Esophagus muscularis mucosa (tissue), 4 donors: Measurements from ENCODE around the gene SMR3B. TPM values are rescaled to one million over a fixed set of nuclear protein-coding genes. Genes with fewer than 3 reads are reported as not detected.

ENCODE experiments used
- DNase-seq: peaks from one replicate; pipeline ENCODE4 v3.0.0-alpha.2; 2017; ENCODE audit errors: extremely low spot score
- H3K27ac ChIP-seq, 4 donors: fragments of 200-600 bp; sonication (generic); replicated peaks in 1 of 4; 1 replicate in 3 of 4; 2 replicates in 1 of 4; pipeline ENCODE4 v1.5.1; 2016 to 2019; ENCODE audit warnings: mild to moderate bottlenecking in 1 of 4
- H3K27me3 ChIP-seq, 4 donors: fragments of 200-600 bp; sonication (generic); one replicate each; pipeline versions ENCODE4 v1.5.1 to v1.6.0; 2016 to 2019
- H3K36me3 ChIP-seq, 4 donors: fragments of 200-600 bp; sonication (generic); one replicate each; pipeline ENCODE4 v1.5.1; 2016 to 2019
- H3K4me1 ChIP-seq, 4 donors: fragments of 200-600 bp; sonication (generic); one replicate each; pipeline ENCODE4 v1.5.1; 2016 to 2019
- H3K4me3 ChIP-seq, 4 donors: fragments of 200-600 bp; sonication (generic); 1 replicate in 2 of 4; 2 replicates in 2 of 4; pipeline ENCODE4 v1.5.1; 2016 to 2019; ENCODE audit warnings: mild to moderate bottlenecking in 4 of 4, moderate library complexity in 1 of 4
- H3K9me3 ChIP-seq, 4 donors: fragments of 200-600 bp; sonication (generic); 1 replicate in 3 of 4; 2 replicates in 1 of 4; pipeline ENCODE4 v1.5.1; 2016 to 2019
- CTCF ChIP-seq, 3 experiments: fragments of 200-600 bp in 2 of 3; fragments of 450-650 bp in 1 of 3; sonication (generic) in 2 of 3; IDR thresholded peaks; one replicate each; pipeline ENCODE4 v1.5.1; 2017 to 2019; ENCODE audit warnings: antibody characterized with exemption in 3 of 3, mild to moderate bottlenecking in 2 of 3, moderate library complexity in 1 of 3
- EP300 ChIP-seq: sonication (generic); formaldehyde crosslinking; IDR thresholded peaks from one replicate; pipeline ENCODE4 v1.6.1; 2017; ENCODE audit warnings: antibody characterized with exemption
- POLR2A ChIP-seq: fragments of 450-650 bp; IDR thresholded peaks from one replicate; pipeline ENCODE4 v1.6.1; 2017; ENCODE audit warnings: antibody characterized with exemption, moderate library complexity, mild to moderate bottlenecking, low read depth
- POLR2AphosphoS5 ChIP-seq, 2 donors: sonication (generic); formaldehyde crosslinking; IDR thresholded peaks; one replicate each; pipeline ENCODE4 v1.6.1; 2017; ENCODE audit warnings: antibody characterized with exemption in 2 of 2
- WGBS: methylation state at CpG from one replicate; pipeline ENCODE4 v1.1.5; 2018; 5-methylcytosine and 5-hydroxymethylcytosine counted together
- intact Hi-C: fragments of 100-400 bp; cut with DNase I; formaldehyde crosslinking; loops from one replicate; pipeline ENCODE4 v1.15.1; 2023
- total RNA-seq, 4 donors: library from RNA; depleted of rRNA; stranded (reverse); fragments of >200 nt; gene quantifications; one replicate each; pipeline versions ENCODE4 v1.1.0 to v1.2.1, GENCODE V29; 2016

SMR3B gene
- total RNA-seq, 4 donors from 2014 or later = not detected

DNA sequence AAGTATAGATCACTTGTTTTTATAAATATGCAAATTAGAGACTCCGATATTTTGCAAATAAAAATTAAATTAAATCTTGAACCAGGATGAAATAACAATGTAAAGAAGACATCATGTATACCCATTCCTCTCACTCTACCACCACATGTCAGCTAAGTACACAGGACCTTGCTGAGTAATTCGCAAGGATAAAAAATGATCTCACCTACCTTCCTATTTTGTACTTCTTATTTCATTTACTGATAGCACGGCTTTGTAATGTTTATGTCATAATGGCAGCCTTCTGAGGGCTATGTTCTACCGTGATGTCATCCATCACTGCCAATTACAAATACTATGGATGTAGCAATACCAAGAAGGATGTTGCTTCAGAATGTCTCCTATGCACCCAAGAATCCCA lies 10.9 kb upstream of the SMR3B start:
- intact Hi-C loops = no loop called here
- Histone ChIP-seq H3K36me3 (no peaks in the 10 kb centered on the region), H3K27ac (no peak overlapping the region), H3K4me3 (no peak overlapping the region), H3K9me3 (no peaks in the 10 kb centered on the region), H3K4me1 (no peaks in the 10 kb centered on the region), H3K27me3 (no peaks in the 10 kb centered on the region)
- TF ChIP-seq POLR2AphosphoS5 (IDR thresholded peaks at IDR 0.05) = no peak
- no peak for TF ChIP-seq EP300
- no peak for TF ChIP-seq CTCF (IDR thresholded peaks at IDR 0.05)
- no peak for TF ChIP-seq POLR2A
- DNase-seq = no peak
- WGBS = 71% methylated on average over 4 of the region's 4 CpGs

DNA sequence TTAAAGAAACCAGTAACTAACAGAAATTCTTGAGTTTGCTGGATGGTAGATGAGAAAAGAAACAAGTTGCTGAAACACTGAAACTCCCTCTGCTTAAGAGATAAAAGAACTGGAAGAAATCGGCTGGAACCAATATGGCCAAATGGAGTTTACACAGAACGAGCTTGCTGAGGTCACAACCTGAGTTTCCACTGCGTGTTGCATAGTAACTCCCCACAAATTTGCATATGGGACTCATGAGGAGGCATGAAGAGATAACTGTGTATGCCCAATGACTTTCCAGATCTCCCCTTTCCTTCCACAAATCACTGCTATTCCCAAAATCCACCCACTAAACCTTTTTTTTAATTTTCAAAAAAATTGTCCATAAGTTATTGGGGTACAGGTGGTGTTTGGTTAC lies 10.2 kb upstream of the SMR3B start:
- Histone ChIP-seq H3K27ac (no peak overlapping the region), H3K4me3 (no peak overlapping the region), H3K27me3 (no peaks in the 10 kb centered on the region), H3K36me3 (no peaks in the 10 kb centered on the region), H3K4me1 (no peaks in the 10 kb centered on the region), H3K9me3 (no peaks in the 10 kb centered on the region)
- intact Hi-C loops = no loop called here
- no peak for TF ChIP-seq POLR2AphosphoS5 (IDR thresholded peaks at IDR 0.05)
- no peak for TF ChIP-seq EP300
- TF ChIP-seq POLR2A = no peak
- no peak for TF ChIP-seq CTCF (IDR thresholded peaks at IDR 0.05)
- WGBS = 78% methylated on average over 3 of the region's 3 CpGs
- DNase-seq = no peak

- no peak for DNase-seq
- Histone ChIP-seq H3K4me3 (no peak overlapping the region), H3K9me3 (no peaks in the 10 kb centered on the region), H3K27me3 (no peaks in the 10 kb centered on the region), H3K27ac (no peak overlapping the region), H3K36me3 (no peaks in the 10 kb centered on the region), H3K4me1 (no peaks in the 10 kb centered on the region)
- intact Hi-C loops = no loop called here
- WGBS = 86% methylated on average over 3 of the region's 3 CpGs
- TF ChIP-seq POLR2AphosphoS5 (IDR thresholded peaks at IDR 0.05) (no peak), EP300 (no peak), CTCF (IDR thresholded peaks at IDR 0.05) (no peak), POLR2A (no peak)
Measured at GRCh38 chr4:70380578-70380977, 2.4 kb upstream of the SMR3B start.

DNA sequence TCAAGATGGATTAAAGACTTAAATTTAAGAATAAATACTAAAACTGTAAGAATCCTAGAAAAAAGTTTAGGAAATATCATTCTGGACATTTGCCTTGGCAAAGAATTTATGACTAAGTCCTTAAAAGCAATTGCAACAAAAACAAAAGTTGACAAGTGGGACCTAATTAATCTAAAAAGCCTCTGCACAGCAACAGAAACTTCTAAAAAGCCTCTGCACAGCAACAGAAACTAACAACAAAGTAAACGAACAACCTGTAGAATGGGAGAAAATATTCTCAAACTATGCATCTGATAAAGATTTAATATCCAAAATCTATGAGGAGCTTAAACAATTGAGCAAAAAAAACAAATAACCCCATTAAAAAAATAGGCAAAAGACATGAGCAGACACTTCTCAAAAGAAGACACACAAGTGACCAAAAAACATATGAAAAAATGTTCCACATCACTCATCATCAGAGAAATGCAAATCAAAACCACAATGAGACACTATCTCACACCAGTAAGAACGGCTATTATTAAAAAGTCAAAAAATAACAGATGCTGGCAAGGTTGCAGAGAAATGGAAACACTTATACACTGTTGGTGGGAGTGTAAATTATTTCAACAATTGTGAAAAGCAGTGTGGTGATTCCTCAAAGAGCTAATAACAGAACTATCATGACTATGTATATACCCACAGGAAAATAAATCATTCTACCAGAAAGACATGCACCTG lies 9.3 kb downstream of the SMR3B start:
- no peaks in the 10 kb centered on the region for H3K36me3 ChIP-seq
- H3K27ac ChIP-seq = no peak overlapping the region
- TF ChIP-seq CTCF (IDR thresholded peaks at IDR 0.05) = no peak
- no peak for TF ChIP-seq POLR2AphosphoS5 (IDR thresholded peaks at IDR 0.05)
- no peak for TF ChIP-seq POLR2A
- TF ChIP-seq EP300 = no peak
- H3K27me3 ChIP-seq = peaks cover 0 to 2% (median 0%) of the 10 kb centered on the region in 4 donors
- no peak overlapping the region for H3K4me3 ChIP-seq
- intact Hi-C loops = no loop called here
- WGBS = 59% methylated on average over 2 of the region's 2 CpGs
- no peaks in the 10 kb centered on the region for H3K4me1 ChIP-seq
- no peak for DNase-seq
- no peaks in the 10 kb centered on the region for H3K9me3 ChIP-seq

- no peak within 1 kb of the TSS for H3K27ac ChIP-seq
- H3K4me1 ChIP-seq = no peaks in the 10 kb centered on the region
- H3K9me3 ChIP-seq = no peaks in the 10 kb centered on the region
- intact Hi-C loops = no loop called here
- H3K36me3 ChIP-seq = no peaks in the 10 kb centered on the region
- no peak for DNase-seq
- H3K27me3 ChIP-seq = no peaks in the 10 kb centered on the region
- no peak within 1 kb of the TSS for H3K4me3 ChIP-seq
- TF ChIP-seq POLR2A = no peak
- TF ChIP-seq CTCF (IDR thresholded peaks at IDR 0.05) = no peak
- no peak for TF ChIP-seq POLR2AphosphoS5 (IDR thresholded peaks at IDR 0.05)
- TF ChIP-seq EP300 = no peak
Measured at GRCh38 chr4:70397580-70397979, 14.6 kb downstream of the SMR3B start, which contains the start of gene OPRPN. TSS of gene OPRPN (plus strand) at chr4:70397940. CDS start at chr4:70399286, 1,346 bp downstream.
